ENCODE measurements around the gene DARS1.

Gene DARS1

DNA sequence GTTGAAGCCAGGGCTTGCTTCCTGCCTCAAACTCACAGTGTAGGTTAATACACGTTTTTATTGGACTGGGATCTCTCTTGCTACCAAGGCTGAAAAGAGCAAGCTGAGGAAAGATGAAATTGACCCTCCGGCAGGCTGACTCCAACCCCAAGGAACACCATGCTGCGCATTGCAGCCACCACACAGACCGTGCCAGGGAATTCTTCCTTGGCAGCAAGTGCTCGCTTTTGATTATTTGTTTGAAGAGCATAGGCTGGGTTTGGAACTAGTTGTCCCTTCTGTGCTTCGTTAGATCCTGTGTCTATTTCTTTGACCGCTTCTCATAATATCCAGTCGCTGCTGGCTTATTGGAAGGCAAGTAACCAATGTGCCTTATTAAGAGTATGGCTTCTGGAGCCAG, 34.4 kb upstream of the DARS1 start:
- CTCF ChIA-PET, result interaction anchor here (0.5 kb wide), 1 partner anchor 170 kb away, joined by 3 read pairs; no protein-coding TSS in a partner anchor
- POLR2A ChIA-PET, result no interaction called here
- H3K27ac ChIP-seq (ENCODE audit: extremely low read depth, low read depth, low read length), result no peak overlapping the region
- no peaks in the 10 kb centered on the region for H3K36me3 ChIP-seq (ENCODE audit: control insufficient read depth in 2 of 2, insufficient read depth in 1 of 2, low read length in 2 of 2)
- TF ChIP-seq ZNF768 (tag by site-specific recombination; IDR thresholded peaks at IDR 0.05) (no peak), KLF16 (tag by site-specific recombination; IDR thresholded peaks at IDR 0.05) (no peak), REPIN1 (tag by site-specific recombination; IDR thresholded peaks at IDR 0.05; ENCODE audit: low read depth) (no peak), GLI4 (tag by site-specific recombination; IDR thresholded peaks at IDR 0.05) (no peak), ZNF76 (tag by site-specific recombination; IDR thresholded peaks at IDR 0.05; ENCODE audit: borderline replicate concordance, low read depth) (no peak), ZNF510 (tag by site-specific recombination; IDR thresholded peaks at IDR 0.05; ENCODE audit: insufficient replicate concordance) (no peak), ZFP41 (tag by site-specific recombination; IDR thresholded peaks at IDR 0.05; ENCODE audit: borderline replicate concordance) (no peak), MZF1 (tag by site-specific recombination; IDR thresholded peaks at IDR 0.05; ENCODE audit: borderline replicate concordance) (no peak), SALL2 (tag by site-specific recombination; IDR thresholded peaks at IDR 0.05; ENCODE audit: borderline replicate concordance) (no peak), BCL11B (tag by site-specific recombination; IDR thresholded peaks at IDR 0.05; ENCODE audit: low read depth) (no peak), ZNF426 (tag by site-specific recombination; IDR thresholded peaks at IDR 0.05) (no peak), ZNF202 (tag by site-specific recombination; IDR thresholded peaks at IDR 0.05; ENCODE audit: borderline replicate concordance) (no peak)
- TF ChIP-seq, protein P1, sequence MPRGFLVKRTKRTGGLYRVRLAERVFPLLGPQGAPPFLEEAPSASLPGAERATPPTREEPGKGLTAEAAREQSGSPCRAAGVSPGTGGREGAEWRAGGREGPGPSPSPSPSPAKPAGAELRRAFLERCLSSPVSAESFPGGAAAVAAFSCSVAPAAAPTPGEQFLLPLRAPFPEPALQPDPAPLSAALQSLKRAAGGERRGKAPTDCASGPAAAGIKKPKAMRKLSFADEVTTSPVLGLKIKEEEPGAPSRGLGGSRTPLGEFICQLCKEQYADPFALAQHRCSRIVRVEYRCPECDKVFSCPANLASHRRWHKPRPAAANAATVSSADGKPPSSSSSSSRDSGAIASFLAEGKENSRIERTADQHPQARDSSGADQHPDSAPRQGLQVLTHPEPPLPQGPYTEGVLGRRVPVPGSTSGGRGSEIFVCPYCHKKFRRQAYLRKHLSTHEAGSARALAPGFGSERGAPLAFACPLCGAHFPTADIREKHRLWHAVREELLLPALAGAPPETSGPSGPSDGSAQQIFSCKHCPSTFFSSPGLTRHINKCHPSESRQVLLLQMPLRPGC (tag by site-specific recombination; IDR thresholded peaks at IDR 0.05), result no peak
- TF ChIP-seq, protein P2, sequence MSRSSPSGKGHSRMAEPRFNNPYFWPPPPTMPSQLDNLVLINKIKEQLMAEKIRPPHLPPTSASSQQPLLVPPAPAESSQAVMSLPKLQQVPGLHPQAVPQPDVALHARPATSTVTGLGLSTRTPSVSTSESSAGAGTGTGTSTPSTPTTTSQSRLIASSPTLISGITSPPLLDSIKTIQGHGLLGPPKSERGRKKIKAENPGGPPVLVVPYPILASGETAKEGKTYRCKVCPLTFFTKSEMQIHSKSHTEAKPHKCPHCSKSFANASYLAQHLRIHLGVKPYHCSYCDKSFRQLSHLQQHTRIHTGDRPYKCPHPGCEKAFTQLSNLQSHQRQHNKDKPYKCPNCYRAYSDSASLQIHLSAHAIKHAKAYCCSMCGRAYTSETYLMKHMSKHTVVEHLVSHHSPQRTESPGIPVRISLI (tag by site-specific recombination; IDR thresholded peaks at IDR 0.05), result no peak
- TF ChIP-seq, protein P3, sequence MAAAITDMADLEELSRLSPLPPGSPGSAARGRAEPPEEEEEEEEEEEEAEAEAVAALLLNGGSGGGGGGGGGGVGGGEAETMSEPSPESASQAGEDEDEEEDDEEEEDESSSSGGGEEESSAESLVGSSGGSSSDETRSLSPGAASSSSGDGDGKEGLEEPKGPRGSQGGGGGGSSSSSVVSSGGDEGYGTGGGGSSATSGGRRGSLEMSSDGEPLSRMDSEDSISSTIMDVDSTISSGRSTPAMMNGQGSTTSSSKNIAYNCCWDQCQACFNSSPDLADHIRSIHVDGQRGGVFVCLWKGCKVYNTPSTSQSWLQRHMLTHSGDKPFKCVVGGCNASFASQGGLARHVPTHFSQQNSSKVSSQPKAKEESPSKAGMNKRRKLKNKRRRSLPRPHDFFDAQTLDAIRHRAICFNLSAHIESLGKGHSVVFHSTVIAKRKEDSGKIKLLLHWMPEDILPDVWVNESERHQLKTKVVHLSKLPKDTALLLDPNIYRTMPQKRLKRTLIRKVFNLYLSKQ (tag by site-specific recombination; IDR thresholded peaks at IDR 0.05; ENCODE audit: borderline replicate concordance), result no peak
- no peak overlapping the region for H3K4me3 ChIP-seq (ENCODE audit: low read depth, low read length)
- H3K4me1 ChIP-seq (ENCODE audit: control insufficient read depth, insufficient read depth, low read length), result no peaks in the 10 kb centered on the region
- no peaks in the 10 kb centered on the region for H3K9me3 ChIP-seq (ENCODE audit: control insufficient read depth, insufficient read depth, low read depth, low read length)

DNA sequence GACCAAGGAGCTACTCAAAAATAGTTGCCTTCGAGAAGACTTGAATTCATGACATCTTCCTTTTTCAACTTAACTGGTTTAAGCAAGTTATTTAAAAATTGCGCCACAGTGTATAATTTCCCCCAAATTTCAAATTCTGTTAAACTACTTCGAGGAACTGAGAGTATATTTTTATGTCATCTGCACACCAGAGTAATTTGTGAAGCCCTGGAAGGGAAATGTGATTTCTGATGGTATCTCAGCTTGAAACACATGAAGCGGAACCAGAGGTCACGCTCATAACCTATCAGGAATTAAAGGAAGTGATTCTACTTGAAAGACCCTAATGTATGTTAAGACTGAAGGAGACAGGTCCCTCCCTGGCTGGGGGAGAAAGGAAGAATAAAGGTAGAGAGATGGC, 33.9 kb upstream of the DARS1 start:
- Histone ChIP-seq H3K4me3 (ENCODE audit: low read depth, low read length) (no peak overlapping the region), H3K27ac (ENCODE audit: extremely low read depth, low read depth, low read length) (no peak overlapping the region), H3K36me3 (ENCODE audit: control insufficient read depth in 2 of 2, insufficient read depth in 1 of 2, low read length in 2 of 2) (no peaks in the 10 kb centered on the region), H3K4me1 (ENCODE audit: control insufficient read depth, insufficient read depth, low read length) (no peaks in the 10 kb centered on the region), H3K9me3 (ENCODE audit: control insufficient read depth, insufficient read depth, low read depth, low read length) (no peaks in the 10 kb centered on the region)
- CTCF ChIA-PET, result no interaction called here
- POLR2A ChIA-PET, result no interaction called here
- no peak for TF ChIP-seq ZNF138 (tag by site-specific recombination; IDR thresholded peaks at IDR 0.05; ENCODE audit: borderline replicate concordance)
- no peak for TF ChIP-seq ZNF169 (tag by site-specific recombination; IDR thresholded peaks at IDR 0.05)
- no peak for TF ChIP-seq ZNF184 (tag by site-specific recombination; IDR thresholded peaks at IDR 0.05)
- TF ChIP-seq ZNF473 (tag by site-specific recombination; IDR thresholded peaks at IDR 0.05), result no peak
- TF ChIP-seq, protein P4, sequence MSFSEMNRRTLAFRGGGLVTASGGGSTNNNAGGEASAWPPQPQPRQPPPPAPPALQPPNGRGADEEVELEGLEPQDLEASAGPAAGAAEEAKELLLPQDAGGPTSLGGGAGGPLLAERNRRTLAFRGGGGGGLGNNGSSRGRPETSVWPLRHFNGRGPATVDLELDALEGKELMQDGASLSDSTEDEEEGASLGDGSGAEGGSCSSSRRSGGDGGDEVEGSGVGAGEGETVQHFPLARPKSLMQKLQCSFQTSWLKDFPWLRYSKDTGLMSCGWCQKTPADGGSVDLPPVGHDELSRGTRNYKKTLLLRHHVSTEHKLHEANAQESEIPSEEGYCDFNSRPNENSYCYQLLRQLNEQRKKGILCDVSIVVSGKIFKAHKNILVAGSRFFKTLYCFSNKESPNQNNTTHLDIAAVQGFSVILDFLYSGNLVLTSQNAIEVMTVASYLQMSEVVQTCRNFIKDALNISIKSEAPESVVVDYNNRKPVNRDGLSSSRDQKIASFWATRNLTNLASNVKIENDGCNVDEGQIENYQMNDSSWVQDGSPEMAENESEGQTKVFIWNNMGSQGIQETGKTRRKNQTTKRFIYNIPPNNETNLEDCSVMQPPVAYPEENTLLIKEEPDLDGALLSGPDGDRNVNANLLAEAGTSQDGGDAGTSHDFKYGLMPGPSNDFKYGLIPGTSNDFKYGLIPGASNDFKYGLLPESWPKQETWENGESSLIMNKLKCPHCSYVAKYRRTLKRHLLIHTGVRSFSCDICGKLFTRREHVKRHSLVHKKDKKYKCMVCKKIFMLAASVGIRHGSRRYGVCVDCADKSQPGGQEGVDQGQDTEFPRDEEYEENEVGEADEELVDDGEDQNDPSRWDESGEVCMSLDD (tag by site-specific recombination; IDR thresholded peaks at IDR 0.05), result no peak
- TF ChIP-seq ZBTB1 (tag by site-specific recombination; IDR thresholded peaks at IDR 0.05), result no peak
- TF ChIP-seq, protein P5, sequence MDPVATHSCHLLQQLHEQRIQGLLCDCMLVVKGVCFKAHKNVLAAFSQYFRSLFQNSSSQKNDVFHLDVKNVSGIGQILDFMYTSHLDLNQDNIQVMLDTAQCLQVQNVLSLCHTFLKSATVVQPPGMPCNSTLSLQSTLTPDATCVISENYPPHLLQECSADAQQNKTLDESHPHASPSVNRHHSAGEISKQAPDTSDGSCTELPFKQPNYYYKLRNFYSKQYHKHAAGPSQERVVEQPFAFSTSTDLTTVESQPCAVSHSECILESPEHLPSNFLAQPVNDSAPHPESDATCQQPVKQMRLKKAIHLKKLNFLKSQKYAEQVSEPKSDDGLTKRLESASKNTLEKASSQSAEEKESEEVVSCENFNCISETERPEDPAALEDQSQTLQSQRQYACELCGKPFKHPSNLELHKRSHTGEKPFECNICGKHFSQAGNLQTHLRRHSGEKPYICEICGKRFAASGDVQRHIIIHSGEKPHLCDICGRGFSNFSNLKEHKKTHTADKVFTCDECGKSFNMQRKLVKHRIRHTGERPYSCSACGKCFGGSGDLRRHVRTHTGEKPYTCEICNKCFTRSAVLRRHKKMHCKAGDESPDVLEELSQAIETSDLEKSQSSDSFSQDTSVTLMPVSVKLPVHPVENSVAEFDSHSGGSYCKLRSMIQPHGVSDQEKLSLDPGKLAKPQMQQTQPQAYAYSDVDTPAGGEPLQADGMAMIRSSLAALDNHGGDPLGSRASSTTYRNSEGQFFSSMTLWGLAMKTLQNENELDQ (tag by site-specific recombination; IDR thresholded peaks at IDR 0.05; ENCODE audit: low read depth), result no peak
- TF ChIP-seq MZF1 (tag by site-specific recombination; IDR thresholded peaks at IDR 0.05; ENCODE audit: borderline replicate concordance), result no peak
- TF ChIP-seq GLIS2 (tag by site-specific recombination; IDR thresholded peaks at IDR 0.05), result no peak
- TF ChIP-seq ZNF48 (tag by site-specific recombination; IDR thresholded peaks at IDR 0.05), result no peak
- TF ChIP-seq EGR2 (tag by site-specific recombination; IDR thresholded peaks at IDR 0.05; ENCODE audit: low read depth), result no peak
- no peak for TF ChIP-seq ZNF350 (tag by site-specific recombination; IDR thresholded peaks at IDR 0.05)

Data from HEK293 (cell line).